ENCODE results near the gene LRRC4. TPM values are rescaled to one million over a fixed set of nuclear protein-coding genes. Genes with fewer than 3 reads are reported as not detected.

Gene LRRC4
- total RNA-seq (2014; rRNA removed; shearing (Covaris generic)): 0.34 and 1.4 TPM in 2 replicates

GRCh38 chr7:128030654-128031611 is at the start of gene LRRC4:
Gene LRRC4 (minus strand): TSS chr7:128031437. CDS start chr7:128030640, 797 bp downstream.
- Histone ChIP-seq H3K36me3 (peaks cover 13% of the 10 kb centered on the region), H3K9me3 (replicated peaks) (no peaks in the 10 kb centered on the region; the same call in 1 of the 2 replicates), H3K4me1 (replicated peaks) (peaks cover 13% of the 10 kb centered on the region), H3K27ac (no peak within 1 kb of the TSS), H3K4me3 (peak within 1 kb of the TSS; percentile 49), H3K27me3 (replicated peaks) (no peaks in the 10 kb centered on the region)
- DNase-seq (ENCODE audit: low read depth in 1 of 2, low spot score in 2 of 2): peak in 1 of 2 experiments; percentile 51

- peaks cover 48% of the 10 kb centered on the region for H3K36me3 ChIP-seq
Observed at GRCh38 chr7:128080169-128080568, 48.9 kb upstream of the LRRC4 start.

GRCh38 chr7:128078309-128078708 is 47.1 kb upstream of the LRRC4 start:
- H3K36me3 ChIP-seq: peaks cover 38% of the 10 kb centered on the region
- DNase-seq (ENCODE audit: low read depth in 1 of 2, low spot score in 2 of 2): no peak

More at GRCh38 chr7:128080169-128080568, 48.9 kb upstream of the LRRC4 start:
- no peak overlapping the region for H3K27ac ChIP-seq
- no peaks in the 10 kb centered on the region for H3K9me3 ChIP-seq (replicated peaks)
- no peaks in the 10 kb centered on the region for H3K4me1 ChIP-seq (replicated peaks)
- H3K27me3 ChIP-seq (replicated peaks): no peaks in the 10 kb centered on the region
- DNase-seq (ENCODE audit: low read depth in 1 of 2, low spot score in 2 of 2): no peak
- H3K4me3 ChIP-seq: no peak overlapping the region

GRCh38 chr7:128076796-128077271 is 45.6 kb upstream of the LRRC4 start:
- no peak for DNase-seq (ENCODE audit: low read depth in 1 of 2, low spot score in 2 of 2)
- Histone ChIP-seq H3K27me3 (replicated peaks) (no peaks in the 10 kb centered on the region), H3K4me1 (replicated peaks) (no peaks in the 10 kb centered on the region; the same call in 1 of the 2 replicates), H3K4me3 (no peak overlapping the region), H3K36me3 (peaks cover 27% of the 10 kb centered on the region), H3K9me3 (replicated peaks) (no peaks in the 10 kb centered on the region), H3K27ac (no peak overlapping the region)

More at GRCh38 chr7:128078309-128078708, 47.1 kb upstream of the LRRC4 start:
- Histone ChIP-seq H3K9me3 (replicated peaks) (no peaks in the 10 kb centered on the region), H3K4me3 (no peak overlapping the region), H3K27ac (no peak overlapping the region), H3K4me1 (replicated peaks) (no peaks in the 10 kb centered on the region; the same call in 1 of the 2 replicates), H3K27me3 (replicated peaks) (no peaks in the 10 kb centered on the region)

- H3K27ac ChIP-seq: no peak overlapping the region
Observed at GRCh38 chr7:128076196-128076795, 45.1 kb upstream of the LRRC4 start.

GRCh38 chr7:128075242-128076095 is 44.2 kb upstream of the LRRC4 start:
- Histone ChIP-seq H3K36me3 (peaks cover 19% of the 10 kb centered on the region), H3K27ac (no peak overlapping the region), H3K4me1 (replicated peaks) (no peaks in the 10 kb centered on the region; the same call in 1 of the 2 replicates), H3K27me3 (replicated peaks) (no peaks in the 10 kb centered on the region), H3K9me3 (replicated peaks) (no peaks in the 10 kb centered on the region), H3K4me3 (no peak overlapping the region)
- DNase-seq (ENCODE audit: low read depth in 1 of 2, low spot score in 2 of 2): no peak

More at GRCh38 chr7:128076196-128076795, 45.1 kb upstream of the LRRC4 start:
- H3K27me3 ChIP-seq (replicated peaks): no peaks in the 10 kb centered on the region
- no peaks in the 10 kb centered on the region; the same call in 1 of the 2 replicates for H3K4me1 ChIP-seq (replicated peaks)
- H3K9me3 ChIP-seq (replicated peaks): no peaks in the 10 kb centered on the region
- no peak for DNase-seq (ENCODE audit: low read depth in 1 of 2, low spot score in 2 of 2)
- peaks cover 22% of the 10 kb centered on the region for H3K36me3 ChIP-seq
- H3K4me3 ChIP-seq: no peak overlapping the region

- H3K27ac ChIP-seq: no peak overlapping the region
- H3K4me3 ChIP-seq: no peak overlapping the region
- no peaks in the 10 kb centered on the region for H3K9me3 ChIP-seq (replicated peaks)
- DNase-seq (ENCODE audit: low read depth in 1 of 2, low spot score in 2 of 2): no peak
- H3K36me3 ChIP-seq: peaks cover 17% of the 10 kb centered on the region
- no peaks in the 10 kb centered on the region; the same call in 1 of the 2 replicates for H3K4me1 ChIP-seq (replicated peaks)
- H3K27me3 ChIP-seq (replicated peaks): no peaks in the 10 kb centered on the region
Observed at GRCh38 chr7:128074736-128075135, 43.5 kb upstream of the LRRC4 start.

- Histone ChIP-seq H3K4me1 (replicated peaks) (no peaks in the 10 kb centered on the region; the same call in 1 of the 2 replicates), H3K4me3 (no peak overlapping the region), H3K9me3 (replicated peaks) (no peaks in the 10 kb centered on the region), H3K27me3 (replicated peaks) (no peaks in the 10 kb centered on the region), H3K27ac (no peak overlapping the region), H3K36me3 (peaks cover 14% of the 10 kb centered on the region)
- DNase-seq (ENCODE audit: low read depth in 1 of 2, low spot score in 2 of 2): no peak
Observed at GRCh38 chr7:128074336-128074735, 43.1 kb upstream of the LRRC4 start.

GRCh38 chr7:128073671-128074310 is 42.6 kb upstream of the LRRC4 start:
- Histone ChIP-seq H3K27ac (no peak overlapping the region), H3K27me3 (replicated peaks) (no peaks in the 10 kb centered on the region), H3K4me3 (no peak overlapping the region), H3K9me3 (replicated peaks) (no peaks in the 10 kb centered on the region), H3K36me3 (peaks cover 12% of the 10 kb centered on the region), H3K4me1 (replicated peaks) (no peaks in the 10 kb centered on the region; the same call in 1 of the 2 replicates)
- no peak for DNase-seq (ENCODE audit: low read depth in 1 of 2, low spot score in 2 of 2)

GRCh38 chr7:128071801-128072200 is 40.6 kb upstream of the LRRC4 start:
- Histone ChIP-seq H3K27ac (no peak overlapping the region), H3K4me1 (replicated peaks) (no peaks in the 10 kb centered on the region; the same call in 1 of the 2 replicates), H3K4me3 (no peak overlapping the region), H3K36me3 (peaks cover 10% of the 10 kb centered on the region), H3K27me3 (replicated peaks) (no peaks in the 10 kb centered on the region), H3K9me3 (replicated peaks) (no peaks in the 10 kb centered on the region)
- DNase-seq (ENCODE audit: low read depth in 1 of 2, low spot score in 2 of 2): no peak

- no peaks in the 10 kb centered on the region for H3K9me3 ChIP-seq (replicated peaks)
- H3K36me3 ChIP-seq: peaks cover 10% of the 10 kb centered on the region; the same call in 1 of the 2 replicates
- H3K27me3 ChIP-seq (replicated peaks): no peaks in the 10 kb centered on the region
- no peak for DNase-seq (ENCODE audit: low read depth in 1 of 2, low spot score in 2 of 2)
- no peak overlapping the region for H3K4me3 ChIP-seq
- H3K27ac ChIP-seq: no peak overlapping the region
- no peaks in the 10 kb centered on the region; the same call in 1 of the 2 replicates for H3K4me1 ChIP-seq (replicated peaks)
Observed at GRCh38 chr7:128071376-128071775, 40.1 kb upstream of the LRRC4 start.

- no peak overlapping the region for H3K27ac ChIP-seq
- H3K27me3 ChIP-seq (replicated peaks): no peaks in the 10 kb centered on the region
- H3K9me3 ChIP-seq (replicated peaks): no peaks in the 10 kb centered on the region
- no peak for DNase-seq (ENCODE audit: low read depth in 1 of 2, low spot score in 2 of 2)
- H3K36me3 ChIP-seq: peaks cover 3% of the 10 kb centered on the region; the same call in 1 of the 2 replicates
- H3K4me3 ChIP-seq: no peak overlapping the region
- no peaks in the 10 kb centered on the region; the same call in 1 of the 2 replicates for H3K4me1 ChIP-seq (replicated peaks)
Observed at GRCh38 chr7:128069373-128070364, 38.4 kb upstream of the LRRC4 start.
